Osteoblast (primary cell): ENCODE results near the gene CDC42SE2. TPM values are rescaled to one million over a fixed set of nuclear protein-coding genes. Genes with fewer than 3 reads are reported as not detected.
A peak's percentile ranks its signal among the peaks of the same experiment; 100 is the strongest.
"Not testable (repeated sequence)": the region's sequence is repeated elsewhere in the genome, so short reads cannot be mapped to it uniquely, and the experiment has no call there.

Source experiments
- DNase-seq: peaks from one replicate; pipeline ENCODE4 v3.0.0; 2011; ENCODE audit warnings: low spot score, mixed read lengths; ENCODE audit not compliant: insufficient read length; ENCODE audit errors: missing footprints
- H2AFZ ChIP-seq: 2 replicates; pipeline ENCODE4 v1.6.0; 2011; ENCODE audit warnings: mild to moderate bottlenecking, low read length
- H3K27ac ChIP-seq: 2 replicates; pipeline ENCODE4 v1.5.1; 2011; ENCODE audit warnings: mild to moderate bottlenecking, low read depth, low read length, moderate library complexity
- H3K27me3 ChIP-seq: 2 replicates; pipeline ENCODE4 v1.6.0; 2012; ENCODE audit warnings: mild to moderate bottlenecking, control low read depth, inconsistent platforms, low read length, moderate library complexity; ENCODE audit not compliant: insufficient read depth
- H3K36me3 ChIP-seq: 2 replicates; pipeline ENCODE4 v1.5.1; 2011; ENCODE audit warnings: mild to moderate bottlenecking, low read length, control low read depth, moderate library complexity; ENCODE audit not compliant: insufficient read depth
- H3K4me1 ChIP-seq: 2 replicates; pipeline ENCODE4 v1.5.1; 2011; ENCODE audit warnings: mild to moderate bottlenecking, low read length, control low read depth, moderate library complexity; ENCODE audit not compliant: insufficient read depth
- H3K4me2 ChIP-seq: 2 replicates; pipeline ENCODE4 v1.6.0; 2011; ENCODE audit warnings: mild to moderate bottlenecking, low read length; ENCODE audit not compliant: insufficient read depth
- H3K4me3 ChIP-seq: fragments of 200-600 bp; sonication (generic); 3 replicates; pipeline ENCODE4 v1.5.1; 2012; ENCODE audit warnings: mild to moderate bottlenecking, low read length, inconsistent platforms; ENCODE audit not compliant: insufficient read depth
- H3K79me2 ChIP-seq: 2 replicates; pipeline ENCODE4 v1.6.0; 2012; ENCODE audit warnings: mild to moderate bottlenecking, low read length, control low read depth, inconsistent platforms; ENCODE audit not compliant: insufficient read depth
- H3K9me3 ChIP-seq: 2 replicates; pipeline ENCODE4 v1.5.1; 2011; ENCODE audit warnings: low read depth, low read length, control low read depth
- H4K20me1 ChIP-seq: 2 replicates; pipeline ENCODE4 v1.6.0; 2012; ENCODE audit warnings: mild to moderate bottlenecking, low read length, control low read depth; ENCODE audit not compliant: insufficient read depth
- total RNA-seq: library from RNA; depleted of rRNA; stranded (reverse); fragments of >200 nt; gene quantifications from 2 replicates; pipeline ENCODE4 v1.2.3, GENCODE V29; 2012
- TF ChIP-seq, protein P1 (sequence below): IDR thresholded peaks from 2 replicates; pipeline ENCODE4 v1.5.1; 2011; ENCODE audit warnings: mild to moderate bottlenecking, low read depth, low read length, moderate library complexity; ENCODE audit errors: extremely low read depth

Gene CDC42SE2
- total RNA-seq, 1 donor, result 22.8 TPM

DNA sequence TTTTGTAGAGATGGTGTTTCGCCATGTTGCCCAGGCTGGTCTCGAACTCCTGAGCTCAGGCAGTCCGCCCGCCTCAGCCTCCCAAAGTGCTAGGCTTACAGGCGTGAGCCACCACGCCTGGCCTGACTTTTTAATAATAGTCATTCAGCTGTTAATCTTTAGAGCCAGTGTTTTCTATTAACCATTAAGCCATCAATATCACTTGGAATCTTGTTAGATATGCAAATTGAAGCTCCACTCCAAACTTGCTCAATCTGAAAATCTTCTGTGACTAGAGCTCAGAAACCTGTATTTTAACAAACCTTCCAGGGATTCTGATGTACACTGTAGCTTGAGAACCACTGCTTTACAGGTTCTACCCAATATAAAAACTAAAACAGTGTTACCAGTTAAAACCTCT is 113.5 kb downstream of the CDC42SE2 start:
- H3K9me3 ChIP-seq, result no peaks in the 10 kb centered on the region
- no peak for DNase-seq
- no peak overlapping the region for H3K4me2 ChIP-seq
- peaks cover 2% of the 10 kb centered on the region for H4K20me1 ChIP-seq
- TF ChIP-seq, protein P1, sequence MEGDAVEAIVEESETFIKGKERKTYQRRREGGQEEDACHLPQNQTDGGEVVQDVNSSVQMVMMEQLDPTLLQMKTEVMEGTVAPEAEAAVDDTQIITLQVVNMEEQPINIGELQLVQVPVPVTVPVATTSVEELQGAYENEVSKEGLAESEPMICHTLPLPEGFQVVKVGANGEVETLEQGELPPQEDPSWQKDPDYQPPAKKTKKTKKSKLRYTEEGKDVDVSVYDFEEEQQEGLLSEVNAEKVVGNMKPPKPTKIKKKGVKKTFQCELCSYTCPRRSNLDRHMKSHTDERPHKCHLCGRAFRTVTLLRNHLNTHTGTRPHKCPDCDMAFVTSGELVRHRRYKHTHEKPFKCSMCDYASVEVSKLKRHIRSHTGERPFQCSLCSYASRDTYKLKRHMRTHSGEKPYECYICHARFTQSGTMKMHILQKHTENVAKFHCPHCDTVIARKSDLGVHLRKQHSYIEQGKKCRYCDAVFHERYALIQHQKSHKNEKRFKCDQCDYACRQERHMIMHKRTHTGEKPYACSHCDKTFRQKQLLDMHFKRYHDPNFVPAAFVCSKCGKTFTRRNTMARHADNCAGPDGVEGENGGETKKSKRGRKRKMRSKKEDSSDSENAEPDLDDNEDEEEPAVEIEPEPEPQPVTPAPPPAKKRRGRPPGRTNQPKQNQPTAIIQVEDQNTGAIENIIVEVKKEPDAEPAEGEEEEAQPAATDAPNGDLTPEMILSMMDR, result no peak
- peaks cover 23% of the 10 kb centered on the region for H3K4me1 ChIP-seq
- no peaks in the 10 kb centered on the region for H3K27me3 ChIP-seq
- peaks cover 15% of the 10 kb centered on the region for H3K79me2 ChIP-seq
- H3K36me3 ChIP-seq, result no peaks in the 10 kb centered on the region
- no peak overlapping the region for H3K4me3 ChIP-seq
- H2AFZ ChIP-seq, result no peak overlapping the region
- no peak overlapping the region for H3K27ac ChIP-seq

DNA sequence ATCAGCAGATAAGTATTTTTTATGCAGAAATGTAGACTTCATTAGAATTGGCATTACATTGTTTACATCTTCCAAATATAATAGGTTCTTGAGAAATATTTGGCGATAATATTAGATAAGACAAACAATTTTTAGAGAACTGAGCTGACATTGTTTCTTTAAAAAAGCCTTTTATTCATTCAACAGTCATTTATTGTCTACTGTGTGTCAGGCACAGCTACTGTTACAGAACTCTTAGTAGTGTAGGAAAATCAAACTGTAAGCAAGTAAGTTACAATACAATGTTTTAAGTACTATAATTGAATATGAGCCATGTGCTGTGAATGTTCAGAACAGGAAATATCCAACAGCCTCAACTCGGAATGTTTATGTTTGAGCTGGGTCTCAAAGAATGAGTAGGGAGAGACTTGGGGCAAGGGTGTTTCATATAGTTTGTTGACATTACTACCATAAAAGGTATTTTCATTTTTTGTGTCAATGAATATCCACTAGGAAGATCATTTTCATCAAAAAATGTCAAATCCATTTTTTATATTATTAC is 114.0 kb downstream of the CDC42SE2 start:
- Histone ChIP-seq H3K4me3 (no peak overlapping the region), H3K27me3 (no peaks in the 10 kb centered on the region), H3K4me2 (no peak overlapping the region), H3K4me1 (peaks cover 23% of the 10 kb centered on the region), H3K79me2 (peaks cover 17% of the 10 kb centered on the region), H3K9me3 (no peaks in the 10 kb centered on the region), H2AFZ (no peak overlapping the region), H4K20me1 (peaks cover 2% of the 10 kb centered on the region), H3K36me3 (no peaks in the 10 kb centered on the region), H3K27ac (no peak overlapping the region)
- TF ChIP-seq, protein P1, result no peak
- DNase-seq, result no peak

DNA sequence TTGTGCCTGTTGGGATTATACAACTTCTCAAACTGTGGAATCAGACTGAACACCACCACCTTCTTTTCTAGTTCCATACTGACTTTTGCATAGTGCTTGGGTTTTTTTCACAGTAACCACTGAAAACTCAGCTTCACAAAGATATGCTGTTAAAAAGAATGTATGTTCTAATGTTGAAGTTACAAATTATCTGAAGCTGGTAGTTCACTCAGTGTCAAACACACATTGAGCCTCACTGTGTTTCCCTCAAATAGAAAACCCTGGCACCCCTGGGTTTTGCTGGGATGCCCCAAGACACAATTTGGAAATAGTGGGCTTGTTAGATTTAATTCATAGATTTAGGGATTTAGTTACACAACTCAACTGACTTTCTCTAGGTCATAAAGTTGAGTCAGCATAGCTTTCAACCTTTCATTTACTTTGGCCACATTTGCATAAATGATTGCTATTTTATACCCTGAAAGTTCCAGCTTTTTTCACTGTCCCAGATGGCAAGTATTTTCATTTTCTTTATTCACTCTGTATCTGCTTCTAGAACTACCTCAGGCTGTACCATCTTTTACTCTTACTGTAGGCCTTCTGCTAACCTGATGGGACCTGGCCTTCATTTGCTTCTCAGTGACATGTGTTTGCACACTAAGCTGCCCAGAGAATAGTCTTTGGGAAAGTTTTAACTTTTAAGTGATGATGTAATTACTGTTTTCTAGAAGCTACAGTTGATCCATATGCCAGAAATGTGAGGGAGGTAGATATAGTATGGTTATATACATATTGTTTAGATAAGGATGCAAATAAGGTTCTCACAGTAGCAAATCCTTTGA is 115.1 kb downstream of the CDC42SE2 start:
- H3K27me3 ChIP-seq, result no peaks in the 10 kb centered on the region
- no peak overlapping the region for H3K4me3 ChIP-seq
- H4K20me1 ChIP-seq, result peaks cover 2% of the 10 kb centered on the region
- peaks cover 19% of the 10 kb centered on the region for H3K79me2 ChIP-seq
- peak overlapping the region; percentile 79 for H3K27ac ChIP-seq
- no peaks in the 10 kb centered on the region for H3K9me3 ChIP-seq
- no peaks in the 10 kb centered on the region for H3K36me3 ChIP-seq
- TF ChIP-seq, protein P1, result no peak
- no peak for DNase-seq
- peaks cover 23% of the 10 kb centered on the region for H3K4me1 ChIP-seq
- no peak overlapping the region for H3K4me2 ChIP-seq
- H2AFZ ChIP-seq, result no peak overlapping the region

DNA sequence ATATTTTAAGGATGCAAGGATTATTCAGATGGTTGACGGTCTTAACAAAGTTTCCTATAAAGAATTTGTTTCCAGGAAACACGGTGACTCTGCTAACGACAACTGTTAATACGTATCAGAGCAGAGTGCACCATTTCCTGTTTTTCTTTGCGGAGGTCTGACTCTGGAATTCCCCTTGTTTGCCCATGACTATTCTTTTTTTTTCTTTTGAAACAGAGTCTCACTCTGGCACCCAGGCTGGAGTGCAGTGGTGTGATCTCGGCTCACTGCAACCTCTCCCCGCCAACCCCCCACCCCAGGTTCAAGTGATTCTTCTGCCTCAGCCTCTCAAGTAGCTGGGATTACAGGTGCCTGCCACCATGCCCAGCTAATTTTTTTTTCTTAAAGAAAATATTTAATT is 115.9 kb downstream of the CDC42SE2 start:
- Histone ChIP-seq H3K9me3 (no peaks in the 10 kb centered on the region), H3K36me3 (no peaks in the 10 kb centered on the region), H3K4me1 (peaks cover 29% of the 10 kb centered on the region), H3K4me3 (no peak overlapping the region), H3K4me2 (peak overlapping the region; percentile 41), H3K27ac (peak overlapping the region; percentile 79), H3K79me2 (peaks cover 24% of the 10 kb centered on the region), H3K27me3 (no peaks in the 10 kb centered on the region), H2AFZ (no peak overlapping the region), H4K20me1 (peaks cover 5% of the 10 kb centered on the region)
- DNase-seq, result no peak
- TF ChIP-seq, protein P1, result no peak

DNA sequence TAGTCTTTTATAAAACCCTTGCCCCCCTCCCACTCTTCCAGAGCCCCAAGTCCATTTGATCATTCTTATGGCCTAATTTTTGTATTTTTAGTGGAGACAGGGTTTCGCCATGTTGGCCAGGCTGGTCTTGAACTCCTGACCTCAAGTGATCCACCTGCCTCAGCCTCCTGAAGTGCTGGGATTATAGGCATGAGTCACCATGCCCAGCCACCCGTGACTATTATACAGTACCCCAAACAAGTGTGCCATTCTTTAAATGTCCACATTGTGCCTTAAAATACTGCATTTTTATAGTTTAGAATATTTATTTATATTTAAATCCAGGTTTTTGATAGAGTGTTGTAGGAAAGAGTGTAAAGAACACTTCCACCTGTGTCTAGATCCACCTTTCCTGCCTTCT is 116.4 kb downstream of the CDC42SE2 start:
- DNase-seq, H3K4me2 ChIP-seq, H3K4me3 ChIP-seq, H3K36me3 ChIP-seq, H3K27me3 ChIP-seq, H3K9me3 ChIP-seq, H4K20me1 ChIP-seq, H2AFZ ChIP-seq: not testable (repeated sequence)
- Histone ChIP-seq H3K4me1 (peaks cover 33% of the 10 kb centered on the region), H3K79me2 (peaks cover 24% of the 10 kb centered on the region), H3K27ac (peak overlapping the region; percentile 33)
